Neural cell (in vitro differentiated cells): ENCODE measurements around the gene KMT5B. TPM values are rescaled to one million over a fixed set of nuclear protein-coding genes. Genes with fewer than 3 reads are reported as not detected.

Experiments used
- H2AFZ ChIP-seq: fragments of 200-600, 300-800 bp; sonication (generic), shearing (Covaris generic); 2 replicates; pipeline ENCODE4 v1.6.0; 2014; ENCODE audit warnings: low read depth, mild to moderate bottlenecking, antibody characterized with exemption, low read length, moderate library complexity
- H3F3A ChIP-seq: fragments of 200-600 bp; shearing (Covaris generic); 2 replicates; pipeline ENCODE4 v1.6.1; 2016; ENCODE audit warnings: mild to moderate bottlenecking, moderate library complexity, mixed read lengths, antibody characterized with exemption, low read length; ENCODE audit not compliant: insufficient read depth, poor library complexity, severe bottlenecking
- H3K27ac ChIP-seq: fragments of 200-600, 300-800 bp; sonication (generic), shearing (Covaris generic); 2 replicates; pipeline ENCODE4 v1.5.1; 2014; ENCODE audit warnings: mild to moderate bottlenecking, low read length, moderate library complexity
- H3K27me3 ChIP-seq: fragments of 300-800, 200-600 bp; sonication (generic), shearing (Covaris generic); 2 replicates; pipeline ENCODE4 v1.6.0; 2014; ENCODE audit warnings: mild to moderate bottlenecking, low read depth, low read length, moderate library complexity; ENCODE audit not compliant: insufficient read depth
- H3K36me3 ChIP-seq: fragments of 300-800, 200-600 bp; sonication (generic), shearing (Covaris generic); 2 replicates; pipeline ENCODE4 v1.5.1; 2014; ENCODE audit warnings: mild to moderate bottlenecking, antibody characterized with exemption, low read length, moderate library complexity; ENCODE audit not compliant: insufficient read depth
- H3K4me2 ChIP-seq: fragments of 300-800, 200-600 bp; sonication (generic), shearing (Covaris generic); 2 replicates; pipeline ENCODE4 v1.6.0; 2014; ENCODE audit warnings: mild to moderate bottlenecking, low read length
- H3K4me3 ChIP-seq: fragments of 300-800, 200-600 bp; sonication (generic), shearing (Covaris generic); 2 replicates; pipeline ENCODE4 v1.5.1; 2014; ENCODE audit warnings: mild to moderate bottlenecking, low read length, moderate library complexity
- H3K79me2 ChIP-seq: fragments of 200-600 bp; shearing (Covaris generic); replicated peaks from 2 replicates; pipeline ENCODE4 v1.6.0; 2014; ENCODE audit warnings: mild to moderate bottlenecking, low read length, moderate library complexity; ENCODE audit not compliant: insufficient read depth
- H3K9ac ChIP-seq: fragments of 300-800, 200-600 bp; sonication (generic), shearing (Covaris generic); 2 replicates; pipeline ENCODE4 v1.6.1; 2016; ENCODE audit warnings: mild to moderate bottlenecking, low read length, mixed read lengths
- H3K9me2 ChIP-seq: fragments of 200-600 bp; shearing (Covaris generic); 2 replicates; pipeline ENCODE4 v1.6.1; 2016; ENCODE audit warnings: mild to moderate bottlenecking, low read length, mixed read lengths; ENCODE audit not compliant: insufficient read depth
- H3K9me3 ChIP-seq: fragments of 200-600, 300-800 bp; sonication (generic), shearing (Covaris generic); 2 replicates; pipeline ENCODE4 v1.6.1; 2016; ENCODE audit warnings: mild to moderate bottlenecking, mixed run types, low read length, moderate library complexity, mixed read lengths
- H4K20me1 ChIP-seq: fragments of 200-600 bp; shearing (Covaris generic); 2 replicates; pipeline ENCODE4 v1.6.1; 2016; ENCODE audit warnings: mild to moderate bottlenecking, mixed run types; ENCODE audit not compliant: insufficient read depth
- CTCF ChIP-seq: fragments of 450-650 bp; IDR thresholded peaks from 2 replicates; pipeline ENCODE4 v1.5.1; 2014; ENCODE audit warnings: antibody characterized with exemption, mild to moderate bottlenecking, moderate library complexity; ENCODE audit not compliant: poor library complexity, severe bottlenecking
- EP300 ChIP-seq: fragments of 450-650 bp; conservative IDR thresholded peaks from 2 replicates; pipeline ENCODE4 v1.6.1; 2014; ENCODE audit warnings: antibody characterized with exemption, mild to moderate bottlenecking, moderate library complexity; ENCODE audit not compliant: poor library complexity, severe bottlenecking
- EZH2 ChIP-seq: fragments of 200-600, 300-800 bp; shearing (Covaris generic), sonication (generic); IDR thresholded peaks from 2 replicates; pipeline ENCODE4 v1.6.1; 2014; ENCODE audit warnings: antibody characterized with exemption, low read length, borderline replicate concordance, mild to moderate bottlenecking; ENCODE audit not compliant: insufficient read depth, poor library complexity, severe bottlenecking
- MXI1 ChIP-seq: fragments of 450-650 bp; conservative IDR thresholded peaks from 2 replicates; pipeline ENCODE4 v1.6.1; 2014; ENCODE audit warnings: antibody characterized with exemption, mild to moderate bottlenecking; ENCODE audit not compliant: poor library complexity, severe bottlenecking
- POLR2AphosphoS5 ChIP-seq: IDR thresholded peaks from 2 replicates; pipeline ENCODE4 v1.6.1; 2012
- RAD21 ChIP-seq: fragments of 450-650 bp; conservative IDR thresholded peaks from 2 replicates; pipeline ENCODE4 v1.6.1; 2014; ENCODE audit warnings: antibody characterized with exemption, mild to moderate bottlenecking, moderate library complexity
- REST ChIP-seq: IDR thresholded peaks from 2 replicates; pipeline ENCODE4 v1.6.1; 2012; ENCODE audit warnings: borderline replicate concordance
- SMC3 ChIP-seq: fragments of 450-650 bp; conservative IDR thresholded peaks from 2 replicates; pipeline ENCODE4 v1.6.1; 2014; ENCODE audit warnings: antibody characterized with exemption, mild to moderate bottlenecking, moderate library complexity; ENCODE audit not compliant: poor library complexity
- TAF1 ChIP-seq: IDR thresholded peaks from 2 replicates; pipeline ENCODE4 v1.6.1; 2012; ENCODE audit warnings: low read depth
- polyA plus RNA-seq: library from polyadenylated mRNA; depleted of rRNA; stranded (reverse); fragments of >200 nt; gene quantifications from 2 replicates; pipeline ENCODE4 v1.2.3, GENCODE V29; 2014

KMT5B gene
- polyA plus RNA-seq, 1 donor from 2014 or later = 107 TPM

GRCh38 chr11:68125164-68125563 lies 87.9 kb downstream of the KMT5B start:
- Histone ChIP-seq H2AFZ (no peak overlapping the region), H3K27ac (no peak overlapping the region), H4K20me1 (no peaks in the 10 kb centered on the region), H3K9ac (no peak overlapping the region), H3K9me2 (no peaks in the 10 kb centered on the region), H3K4me3 (no peak overlapping the region), H3K79me2 (peaks cover 3% of the 10 kb centered on the region), H3K4me2 (no peak overlapping the region), H3K36me3 (no peaks in the 10 kb centered on the region), H3K9me3 (no peaks in the 10 kb centered on the region), H3F3A (no peaks in the 10 kb centered on the region), H3K27me3 (no peaks in the 10 kb centered on the region)
- TF ChIP-seq POLR2AphosphoS5 (no peak), SMC3 (no peak), REST (no peak)

- no peaks in the 10 kb centered on the region for H3K36me3 ChIP-seq
- no peaks in the 10 kb centered on the region for H3K27me3 ChIP-seq
These were observed 90.1 kb downstream of the KMT5B start for GRCh38 chr11:68122936-68123539.

More at GRCh38 chr11:68122936-68123539, 90.1 kb downstream of the KMT5B start:
- Histone ChIP-seq H3K4me2 (no peak overlapping the region), H4K20me1 (no peaks in the 10 kb centered on the region), H3K27ac (no peak overlapping the region), H3K4me3 (no peak overlapping the region), H3K9me3 (no peaks in the 10 kb centered on the region), H3K79me2 (peaks cover 19% of the 10 kb centered on the region), H3K9me2 (no peaks in the 10 kb centered on the region), H3K9ac (no peak overlapping the region), H3F3A (no peaks in the 10 kb centered on the region), H2AFZ (no peak overlapping the region)
- no peak for TF ChIP-seq TAF1
- no peak for TF ChIP-seq RAD21
- no peak for TF ChIP-seq MXI1
- TF ChIP-seq POLR2AphosphoS5 = no peak
- TF ChIP-seq CTCF = no peak
- no peak for TF ChIP-seq SMC3
- TF ChIP-seq EP300 = no peak
- TF ChIP-seq REST = no peak
- TF ChIP-seq EZH2 = no peak
